Smooth muscle cell (in vitro differentiated cells): ENCODE measurements around the gene SLC4A4. TPM values are rescaled to one million over a fixed set of nuclear protein-coding genes. Genes with fewer than 3 reads are reported as not detected.

Source experiments
- DNase-seq: peaks from one replicate; lab custom pipeline; 2025; ENCODE audit not compliant: unreplicated experiment; lab: John Stamatoyannopoulos, UW
- H2AFZ ChIP-seq: fragments of 200-600 bp; sonication (generic); 2 replicates; pipeline ENCODE4 v1.6.0; 2016; ENCODE audit warnings: antibody characterized with exemption, low read depth, mild to moderate bottlenecking
- H3F3A ChIP-seq: fragments of 200-600 bp; sonication (generic); 2 replicates; pipeline ENCODE4 v1.6.0; 2017; ENCODE audit warnings: antibody characterized with exemption, low read depth
- H3K27ac ChIP-seq: fragments of 200-600 bp; sonication (generic); 2 replicates; pipeline ENCODE4 v1.5.1; 2016; ENCODE audit warnings: low read depth, mild to moderate bottlenecking
- H3K27me3 ChIP-seq: fragments of 200-600 bp; sonication (generic); 2 replicates; pipeline ENCODE4 v1.6.1; 2016; ENCODE audit warnings: low read depth, mild to moderate bottlenecking
- H3K36me3 ChIP-seq: fragments of 200-600 bp; sonication (generic); 2 replicates; pipeline ENCODE4 v1.5.1; 2016; ENCODE audit warnings: low read depth
- H3K4me1 ChIP-seq: fragments of 200-600 bp; sonication (generic); 2 replicates; pipeline ENCODE4 v1.5.1; 2016; ENCODE audit warnings: low read depth
- H3K4me2 ChIP-seq: fragments of 200-600 bp; sonication (generic); 2 replicates; pipeline ENCODE4 v1.6.0; 2016; ENCODE audit warnings: mild to moderate bottlenecking
- H3K4me3 ChIP-seq: fragments of 200-600 bp; sonication (generic); 2 replicates; pipeline ENCODE4 v1.5.1; 2016; ENCODE audit warnings: mild to moderate bottlenecking
- H3K79me2 ChIP-seq: fragments of 200-600 bp; sonication (generic); 2 replicates; pipeline ENCODE4 v1.6.0; 2016; ENCODE audit warnings: low read depth, mild to moderate bottlenecking
- H3K9ac ChIP-seq: fragments of 200-600 bp; sonication (generic); 2 replicates; pipeline ENCODE4 v1.6.0; 2016; ENCODE audit warnings: low read depth
- H3K9me3 ChIP-seq: fragments of 200-600 bp; sonication (generic); replicated peaks from 2 replicates; pipeline ENCODE4 v1.5.1; 2016; ENCODE audit warnings: low read depth
- H4K20me1 ChIP-seq: fragments of 200-600 bp; sonication (generic); 2 replicates; pipeline ENCODE4 v1.6.0; 2016; ENCODE audit warnings: low read depth
- WGBS: methylation state at CpG from one replicate; pipeline ENCODE4 v1.1.7; 2016; ENCODE audit warnings: low lambda C conversion rate; 5-methylcytosine and 5-hydroxymethylcytosine counted together
- polyA plus RNA-seq: library from polyadenylated mRNA; unstranded; fragments of >200 nt; fragmentation: Nextera tagmentation; extraction: Ambion mirVana; gene quantifications from 2 replicates; pipeline ENCODE4 v1.2.1, GENCODE V29; 2016
- total RNA-seq: library from RNA; depleted of rRNA; stranded (reverse); fragments of >200 nt; gene quantifications from 2 replicates; pipeline ENCODE4 v1.2.3, GENCODE V29; 2014
- TF ChIP-seq, protein P1 (sequence below): fragments of 200-600 bp; sonication (generic); IDR thresholded peaks from 2 replicates; pipeline ENCODE4 v1.5.1; 2017; ENCODE audit warnings: borderline replicate concordance, mild to moderate bottlenecking, antibody characterized with exemption; ENCODE audit not compliant: insufficient read depth, poor library complexity, severe bottlenecking

SLC4A4 gene
- total and polyA plus RNA-seq, 2 experiments from 2014 or later = 1.2 to 4.1 TPM

- Histone ChIP-seq H3K4me1 (no peaks in the 10 kb centered on the region), H2AFZ (no peak overlapping the region), H3K79me2 (no peaks in the 10 kb centered on the region), H4K20me1 (no peaks in the 10 kb centered on the region), H3K27ac (no peak overlapping the region), H3K4me3 (no peak overlapping the region), H3F3A (no peaks in the 10 kb centered on the region), H3K27me3 (no peaks in the 10 kb centered on the region), H3K9ac (no peak overlapping the region), H3K9me3 (no peaks in the 10 kb centered on the region), H3K4me2 (no peak overlapping the region), H3K36me3 (no peaks in the 10 kb centered on the region)
- no peak for DNase-seq
- WGBS = 82% methylated on average over 3 of the region's 3 CpGs
- TF ChIP-seq, protein P1, sequence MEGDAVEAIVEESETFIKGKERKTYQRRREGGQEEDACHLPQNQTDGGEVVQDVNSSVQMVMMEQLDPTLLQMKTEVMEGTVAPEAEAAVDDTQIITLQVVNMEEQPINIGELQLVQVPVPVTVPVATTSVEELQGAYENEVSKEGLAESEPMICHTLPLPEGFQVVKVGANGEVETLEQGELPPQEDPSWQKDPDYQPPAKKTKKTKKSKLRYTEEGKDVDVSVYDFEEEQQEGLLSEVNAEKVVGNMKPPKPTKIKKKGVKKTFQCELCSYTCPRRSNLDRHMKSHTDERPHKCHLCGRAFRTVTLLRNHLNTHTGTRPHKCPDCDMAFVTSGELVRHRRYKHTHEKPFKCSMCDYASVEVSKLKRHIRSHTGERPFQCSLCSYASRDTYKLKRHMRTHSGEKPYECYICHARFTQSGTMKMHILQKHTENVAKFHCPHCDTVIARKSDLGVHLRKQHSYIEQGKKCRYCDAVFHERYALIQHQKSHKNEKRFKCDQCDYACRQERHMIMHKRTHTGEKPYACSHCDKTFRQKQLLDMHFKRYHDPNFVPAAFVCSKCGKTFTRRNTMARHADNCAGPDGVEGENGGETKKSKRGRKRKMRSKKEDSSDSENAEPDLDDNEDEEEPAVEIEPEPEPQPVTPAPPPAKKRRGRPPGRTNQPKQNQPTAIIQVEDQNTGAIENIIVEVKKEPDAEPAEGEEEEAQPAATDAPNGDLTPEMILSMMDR = no peak
These were observed 4.3 kb upstream of the SLC4A4 start for GRCh38 chr4:71334465-71334882.

DNA sequence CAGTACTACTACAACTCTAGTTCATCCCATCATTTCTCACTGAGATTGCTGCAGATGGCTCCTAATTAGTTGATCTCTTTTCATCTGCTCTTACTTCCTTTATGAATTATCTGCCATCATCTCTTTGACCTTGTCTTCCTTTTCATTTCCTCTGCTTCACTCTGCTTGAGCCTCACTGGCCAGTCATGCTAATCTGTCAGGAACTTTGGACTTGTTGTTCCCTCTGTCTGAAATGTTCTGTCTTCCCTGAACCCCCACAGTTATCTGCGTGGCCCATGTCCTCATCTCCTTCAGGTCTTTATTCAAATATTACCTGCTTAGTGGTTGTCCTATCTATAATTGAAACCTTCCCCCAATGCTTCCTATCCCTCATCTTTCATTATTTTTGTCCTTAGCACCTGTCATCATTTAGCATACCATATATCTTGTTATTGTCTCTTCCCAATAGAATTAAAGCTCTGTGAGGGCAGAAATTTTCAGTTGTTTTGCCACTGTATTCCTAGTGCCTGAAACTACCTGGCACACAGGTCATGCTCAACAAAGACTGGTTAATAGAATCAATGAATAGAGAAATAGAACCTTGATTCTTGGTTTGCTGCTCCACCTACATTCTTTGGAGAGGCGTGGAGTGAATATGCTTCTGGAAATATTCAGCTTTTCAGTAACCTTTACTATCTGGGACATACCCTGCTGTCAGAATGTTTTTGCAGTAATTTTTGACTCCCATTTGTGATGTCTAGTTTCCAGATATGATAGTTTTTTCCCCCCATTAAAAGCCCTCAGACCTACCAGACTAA lies 5.0 kb downstream of the SLC4A4 start:
- Histone ChIP-seq H3F3A (no peaks in the 10 kb centered on the region), H3K79me2 (no peaks in the 10 kb centered on the region), H3K4me1 (no peaks in the 10 kb centered on the region), H3K4me3 (no peak overlapping the region), H3K9me3 (no peaks in the 10 kb centered on the region), H3K27me3 (no peaks in the 10 kb centered on the region), H3K9ac (no peak overlapping the region), H3K27ac (no peak overlapping the region), H3K4me2 (no peak overlapping the region), H2AFZ (no peak overlapping the region), H4K20me1 (no peaks in the 10 kb centered on the region), H3K36me3 (no peaks in the 10 kb centered on the region)
- no peak for DNase-seq
- TF ChIP-seq, protein P1 = no peak
- 90% methylated on average over 2 of the region's 2 CpGs for WGBS

DNA sequence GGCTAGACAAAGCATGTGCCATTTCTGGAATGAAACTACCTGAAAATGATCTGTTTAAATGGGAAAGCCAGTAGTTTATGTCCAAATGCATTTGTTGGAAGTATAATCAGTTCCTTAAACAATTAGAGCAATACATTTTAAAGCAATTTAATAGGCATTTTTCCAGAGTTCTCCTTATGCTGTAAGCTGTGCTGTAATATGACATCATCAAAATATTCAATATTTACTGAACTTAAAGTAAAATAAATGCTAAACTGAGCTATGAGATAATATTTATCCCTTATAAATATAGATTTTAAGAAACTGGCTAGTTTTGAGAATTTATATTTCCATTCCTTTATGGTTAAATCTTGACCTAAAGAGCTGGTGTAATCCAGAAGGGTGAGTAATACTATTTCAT lies 7.9 kb downstream of the SLC4A4 start:
- H3K4me3 ChIP-seq = no peak overlapping the region
- no peak overlapping the region for H3K4me2 ChIP-seq
- H3K9ac ChIP-seq = no peak overlapping the region
- no peaks in the 10 kb centered on the region for H3K9me3 ChIP-seq
- H4K20me1 ChIP-seq = no peaks in the 10 kb centered on the region
- H3K27me3 ChIP-seq = no peaks in the 10 kb centered on the region
- no peaks in the 10 kb centered on the region for H3F3A ChIP-seq
- no peaks in the 10 kb centered on the region for H3K79me2 ChIP-seq
- DNase-seq = no peak
- TF ChIP-seq, protein P1 = no peak
- no peak overlapping the region for H3K27ac ChIP-seq
- no peaks in the 10 kb centered on the region for H3K4me1 ChIP-seq
- no peaks in the 10 kb centered on the region for H3K36me3 ChIP-seq
- H2AFZ ChIP-seq = no peak overlapping the region

DNA sequence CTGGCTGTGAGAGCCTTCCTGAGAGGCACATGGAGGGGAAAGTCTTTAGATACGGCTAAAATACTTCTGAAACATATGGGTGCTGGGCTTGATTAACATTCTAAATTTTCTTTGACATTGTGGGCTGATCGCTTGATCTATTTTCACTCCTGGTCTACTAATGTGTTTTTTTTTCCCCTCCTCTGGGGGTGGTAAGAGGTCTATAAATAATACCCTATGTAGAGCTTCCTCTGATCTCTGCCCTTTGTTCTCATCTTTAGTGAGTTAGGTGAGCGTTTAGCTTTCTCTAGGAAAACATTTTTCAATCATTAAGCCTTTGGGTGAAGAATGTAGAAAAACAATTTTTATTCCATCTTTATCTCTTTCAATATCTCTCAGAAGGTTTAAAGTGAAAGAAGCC lies 9.8 kb downstream of the SLC4A4 start:
- DNase-seq = no peak
- H3K27me3 ChIP-seq = no peaks in the 10 kb centered on the region
- no peaks in the 10 kb centered on the region for H3K79me2 ChIP-seq
- no peak overlapping the region for H3K9ac ChIP-seq
- H3F3A ChIP-seq = no peaks in the 10 kb centered on the region
- TF ChIP-seq, protein P1 = no peak
- no peaks in the 10 kb centered on the region for H3K36me3 ChIP-seq
- 95% methylated on average over 3 of the region's 3 CpGs for WGBS
- no peaks in the 10 kb centered on the region for H3K9me3 ChIP-seq
- H2AFZ ChIP-seq = no peak overlapping the region
- H4K20me1 ChIP-seq = no peaks in the 10 kb centered on the region
- no peak overlapping the region for H3K4me3 ChIP-seq
- no peak overlapping the region for H3K27ac ChIP-seq
- H3K4me1 ChIP-seq = no peaks in the 10 kb centered on the region
- H3K4me2 ChIP-seq = no peak overlapping the region
